ENCODE data around the gene TXNDC17. TPM values are rescaled to one million over a fixed set of nuclear protein-coding genes. Genes with fewer than 3 reads are reported as not detected.
A peak's percentile ranks its signal among the peaks of the same experiment; 100 is the strongest.
"Not testable (repeated sequence)": the region's sequence is repeated elsewhere in the genome, so short reads cannot be mapped to it uniquely, and the experiment has no call there.

The TXNDC17 gene
- 94.0 and 95.2 TPM in 2 replicates for total RNA-seq

- DNase-seq (ENCODE audit: low spot score) = peak; percentile 94
- peaks cover 60% of the 10 kb centered on the region for H3K4me1 Mint-ChIP-seq (ENCODE audit: low read depth)
- H3K4me3 Mint-ChIP-seq = peak within 1 kb of the TSS; percentile 97
- no peaks in the 10 kb centered on the region for H3K27me3 Mint-ChIP-seq (ENCODE audit: insufficient read depth)
- no peaks in the 10 kb centered on the region for H3K9me3 Mint-ChIP-seq
- peak within 1 kb of the TSS; percentile 99 for H3K27ac Mint-ChIP-seq
- peaks cover 32% of the 10 kb centered on the region for H3K36me3 Mint-ChIP-seq (ENCODE audit: low read depth)
- intact Hi-C loops (cut with micrococcal nuclease) = loop anchor here (1.0 to 10.0 kb wide), 8 partner anchors 11 to 1156 kb away; partner anchors contain the start of genes C17orf100, DERL2, MED31 and MIS12
These were observed at the start of gene TXNDC17, which contains the start of gene KIAA0753 for GRCh38 chr17:6640536-6641246. Gene TXNDC17, plus strand, starts transcription at chr17:6641060. Its CDS starts 23 bp downstream, at chr17:6641083. Gene KIAA0753, minus strand, starts transcription at chr17:6640711. Its CDS starts 5,608 bp downstream, at chr17:6635103.

- Mint-ChIP-seq H3K4me1 (ENCODE audit: low read depth) (no peaks in the 10 kb centered on the region), H3K27ac (no peak overlapping the region), H3K27me3 (ENCODE audit: insufficient read depth) (no peaks in the 10 kb centered on the region), H3K36me3 (ENCODE audit: low read depth) (peaks cover 52% of the 10 kb centered on the region), H3K9me3 (no peaks in the 10 kb centered on the region), H3K4me3 (no peak overlapping the region)
- intact Hi-C loops (cut with micrococcal nuclease) = no loop called here
- DNase-seq (ENCODE audit: low spot score) = no peak
These were observed 49.2 kb upstream of the TXNDC17 start for GRCh38 chr17:6591599-6592158.

GRCh38 chr17:6592173-6592572 lies 48.7 kb upstream of the TXNDC17 start:
- no peak overlapping the region for H3K27ac Mint-ChIP-seq
- H3K4me3 Mint-ChIP-seq = no peak overlapping the region
- H3K27me3 Mint-ChIP-seq (ENCODE audit: insufficient read depth) = no peaks in the 10 kb centered on the region
- H3K9me3 Mint-ChIP-seq = no peaks in the 10 kb centered on the region
- no peaks in the 10 kb centered on the region for H3K4me1 Mint-ChIP-seq (ENCODE audit: low read depth)
- intact Hi-C loops (cut with micrococcal nuclease) = no loop called here
- no peak for DNase-seq (ENCODE audit: low spot score)
- H3K36me3 Mint-ChIP-seq (ENCODE audit: low read depth) = peaks cover 52% of the 10 kb centered on the region

- H3K4me1 Mint-ChIP-seq (ENCODE audit: low read depth); H3K9me3 Mint-ChIP-seq; H3K27me3 Mint-ChIP-seq (ENCODE audit: insufficient read depth); intact Hi-C loops (cut with micrococcal nuclease); H3K4me3 Mint-ChIP-seq; H3K27ac Mint-ChIP-seq; DNase-seq (ENCODE audit: low spot score): not testable (repeated sequence)
- peaks cover 47% of the 10 kb centered on the region for H3K36me3 Mint-ChIP-seq (ENCODE audit: low read depth)
These were observed 47.5 kb upstream of the TXNDC17 start for GRCh38 chr17:6593371-6593770.

- H3K4me1 Mint-ChIP-seq (ENCODE audit: low read depth) = no peaks in the 10 kb centered on the region
- intact Hi-C loops (cut with micrococcal nuclease) = no loop called here
These were observed 44.8 kb upstream of the TXNDC17 start for GRCh38 chr17:6596081-6596480.

GRCh38 chr17:6596511-6596910 lies 44.3 kb upstream of the TXNDC17 start:
- intact Hi-C loops (cut with micrococcal nuclease) = no loop called here
- no peak for DNase-seq (ENCODE audit: low spot score)
- Mint-ChIP-seq H3K4me1 (ENCODE audit: low read depth) (no peaks in the 10 kb centered on the region), H3K9me3 (no peaks in the 10 kb centered on the region), H3K27me3 (ENCODE audit: insufficient read depth) (no peaks in the 10 kb centered on the region), H3K4me3 (no peak overlapping the region), H3K36me3 (ENCODE audit: low read depth) (peaks cover 39% of the 10 kb centered on the region), H3K27ac (no peak overlapping the region)

More at GRCh38 chr17:6596081-6596480, 44.8 kb upstream of the TXNDC17 start:
- no peak for DNase-seq (ENCODE audit: low spot score)
- Mint-ChIP-seq H3K27ac (no peak overlapping the region), H3K36me3 (ENCODE audit: low read depth) (peaks cover 39% of the 10 kb centered on the region), H3K9me3 (no peaks in the 10 kb centered on the region), H3K4me3 (no peak overlapping the region), H3K27me3 (ENCODE audit: insufficient read depth) (no peaks in the 10 kb centered on the region)

- intact Hi-C loops (cut with micrococcal nuclease) = no loop called here
- H3K4me1 Mint-ChIP-seq (ENCODE audit: low read depth) = no peaks in the 10 kb centered on the region
- no peak for DNase-seq (ENCODE audit: low spot score)
- no peak overlapping the region for H3K27ac Mint-ChIP-seq
- no peak overlapping the region for H3K4me3 Mint-ChIP-seq
- peaks cover 35% of the 10 kb centered on the region for H3K36me3 Mint-ChIP-seq (ENCODE audit: low read depth)
- no peaks in the 10 kb centered on the region for H3K9me3 Mint-ChIP-seq
- no peaks in the 10 kb centered on the region for H3K27me3 Mint-ChIP-seq (ENCODE audit: insufficient read depth)
These were observed 43.9 kb upstream of the TXNDC17 start for GRCh38 chr17:6596941-6597340.

- Mint-ChIP-seq H3K36me3 (ENCODE audit: low read depth) (peaks cover 29% of the 10 kb centered on the region), H3K4me1 (ENCODE audit: low read depth) (no peaks in the 10 kb centered on the region), H3K4me3 (no peak overlapping the region), H3K9me3 (no peaks in the 10 kb centered on the region), H3K27me3 (ENCODE audit: insufficient read depth) (no peaks in the 10 kb centered on the region), H3K27ac (no peak overlapping the region)
- intact Hi-C loops (cut with micrococcal nuclease) = no loop called here
- DNase-seq (ENCODE audit: low spot score) = no peak
These were observed 43.1 kb upstream of the TXNDC17 start for GRCh38 chr17:6597727-6598126.

- H3K27me3 Mint-ChIP-seq (ENCODE audit: insufficient read depth) = no peaks in the 10 kb centered on the region
- H3K4me1 Mint-ChIP-seq (ENCODE audit: low read depth) = no peaks in the 10 kb centered on the region
- H3K36me3 Mint-ChIP-seq (ENCODE audit: low read depth) = peaks cover 33% of the 10 kb centered on the region
- DNase-seq (ENCODE audit: low spot score) = no peak
- no peak overlapping the region for H3K27ac Mint-ChIP-seq
- intact Hi-C loops (cut with micrococcal nuclease) = no loop called here
- H3K4me3 Mint-ChIP-seq = no peak overlapping the region
- no peaks in the 10 kb centered on the region for H3K9me3 Mint-ChIP-seq
These were observed 41.5 kb upstream of the TXNDC17 start for GRCh38 chr17:6599364-6599763.

- Mint-ChIP-seq H3K4me1 (ENCODE audit: low read depth) (no peaks in the 10 kb centered on the region), H3K27me3 (ENCODE audit: insufficient read depth) (no peaks in the 10 kb centered on the region), H3K36me3 (ENCODE audit: low read depth) (peaks cover 28% of the 10 kb centered on the region), H3K9me3 (no peaks in the 10 kb centered on the region), H3K4me3 (no peak overlapping the region), H3K27ac (no peak overlapping the region)
- DNase-seq (ENCODE audit: low spot score) = no peak
- intact Hi-C loops (cut with micrococcal nuclease) = no loop called here
These were observed 38.7 kb upstream of the TXNDC17 start for GRCh38 chr17:6602141-6602540.

- H3K27me3 Mint-ChIP-seq (ENCODE audit: insufficient read depth) = no peaks in the 10 kb centered on the region
- H3K9me3 Mint-ChIP-seq = no peaks in the 10 kb centered on the region
- no peak for DNase-seq (ENCODE audit: low spot score)
- H3K36me3 Mint-ChIP-seq (ENCODE audit: low read depth) = peaks cover 25% of the 10 kb centered on the region
- intact Hi-C loops (cut with micrococcal nuclease) = no loop called here
- no peak overlapping the region for H3K27ac Mint-ChIP-seq
- H3K4me3 Mint-ChIP-seq = no peak overlapping the region
- H3K4me1 Mint-ChIP-seq (ENCODE audit: low read depth) = no peaks in the 10 kb centered on the region
These were observed 37.0 kb upstream of the TXNDC17 start for GRCh38 chr17:6603744-6604325.

GRCh38 chr17:6605142-6605541 lies 35.7 kb upstream of the TXNDC17 start:
- H3K4me3 Mint-ChIP-seq = no peak overlapping the region

GRCh38 chr17:6608321-6608720 lies 32.5 kb upstream of the TXNDC17 start:
- Mint-ChIP-seq H3K9me3 (no peaks in the 10 kb centered on the region), H3K27me3 (ENCODE audit: insufficient read depth) (no peaks in the 10 kb centered on the region), H3K4me3 (no peak overlapping the region), H3K27ac (no peak overlapping the region), H3K4me1 (ENCODE audit: low read depth) (no peaks in the 10 kb centered on the region), H3K36me3 (ENCODE audit: low read depth) (peaks cover 28% of the 10 kb centered on the region)
- intact Hi-C loops (cut with micrococcal nuclease) = no loop called here
- DNase-seq (ENCODE audit: low spot score) = no peak

More at GRCh38 chr17:6605142-6605541, 35.7 kb upstream of the TXNDC17 start:
- Mint-ChIP-seq H3K36me3 (ENCODE audit: low read depth) (peaks cover 33% of the 10 kb centered on the region), H3K27me3 (ENCODE audit: insufficient read depth) (no peaks in the 10 kb centered on the region), H3K27ac (no peak overlapping the region), H3K9me3 (no peaks in the 10 kb centered on the region), H3K4me1 (ENCODE audit: low read depth) (no peaks in the 10 kb centered on the region)
- no peak for DNase-seq (ENCODE audit: low spot score)
- intact Hi-C loops (cut with micrococcal nuclease) = no loop called here

All from activated T-helper 1 cell treated with anti-CD3 and anti-CD28 coated beads, Interleukin-12 subunit alpha, Interleukin-12 subunit beta, Interleukin-2, Interleukin-4 antibody, amounts not matched to agents 30 ng/mL and 10 ng/mL and 1 ng/mL, durations not matched to agents 14 hours and 24 hours and 36 hours (primary cell).